Progenitor cell of endocrine pancreas (in vitro differentiated cells): ENCODE results near the gene GADD45A. TPM values are rescaled to one million over a fixed set of nuclear protein-coding genes. Genes with fewer than 3 reads are reported as not detected.

Experiments
- DNase-seq: peaks from one replicate; pipeline ENCODE4 v3.0.0; 2021; ENCODE audit warnings: low spot score; ENCODE audit not compliant: unreplicated experiment
- H3K27ac Mint-ChIP-seq: 2 replicates; pipeline ENCODE4 v1.8.0; 2021; ENCODE audit warnings: mild to moderate bottlenecking, moderate library complexity, mixed read lengths
- H3K27me3 Mint-ChIP-seq: 2 replicates; pipeline ENCODE4 v1.8.0; 2021; ENCODE audit warnings: mixed read lengths
- H3K36me3 Mint-ChIP-seq: 2 replicates; pipeline ENCODE4 v1.8.0; 2022; ENCODE audit warnings: mixed read lengths; ENCODE audit not compliant: insufficient read depth
- H3K4me1 Mint-ChIP-seq: 2 replicates; pipeline ENCODE4 v1.8.0; 2021; ENCODE audit warnings: low read depth, mixed read lengths
- H3K4me3 Mint-ChIP-seq: 2 replicates; pipeline ENCODE4 v1.8.0; 2021; ENCODE audit warnings: low read depth, mild to moderate bottlenecking, moderate library complexity, mixed read lengths
- H3K9me3 Mint-ChIP-seq: 2 replicates; pipeline ENCODE4 v1.8.0; 2021; ENCODE audit warnings: low read depth, mixed read lengths
- total RNA-seq: library from RNA; stranded (reverse); gene quantifications from 2 replicates; pipeline ENCODE4 v1.2.1, GENCODE V29; 2021
- TF ChIP-seq, protein P1 (sequence below): fragments of 200-600 bp; sonication (generic); IDR thresholded peaks from one replicate; pipeline ENCODE4 v1.5.0; 2021; ENCODE audit warnings: antibody characterized with exemption, mild to moderate bottlenecking; ENCODE audit not compliant: unreplicated experiment

The GADD45A gene
- total RNA-seq, 1 donor from 2014 or later = 47.7 TPM

- TF ChIP-seq, protein P1, sequence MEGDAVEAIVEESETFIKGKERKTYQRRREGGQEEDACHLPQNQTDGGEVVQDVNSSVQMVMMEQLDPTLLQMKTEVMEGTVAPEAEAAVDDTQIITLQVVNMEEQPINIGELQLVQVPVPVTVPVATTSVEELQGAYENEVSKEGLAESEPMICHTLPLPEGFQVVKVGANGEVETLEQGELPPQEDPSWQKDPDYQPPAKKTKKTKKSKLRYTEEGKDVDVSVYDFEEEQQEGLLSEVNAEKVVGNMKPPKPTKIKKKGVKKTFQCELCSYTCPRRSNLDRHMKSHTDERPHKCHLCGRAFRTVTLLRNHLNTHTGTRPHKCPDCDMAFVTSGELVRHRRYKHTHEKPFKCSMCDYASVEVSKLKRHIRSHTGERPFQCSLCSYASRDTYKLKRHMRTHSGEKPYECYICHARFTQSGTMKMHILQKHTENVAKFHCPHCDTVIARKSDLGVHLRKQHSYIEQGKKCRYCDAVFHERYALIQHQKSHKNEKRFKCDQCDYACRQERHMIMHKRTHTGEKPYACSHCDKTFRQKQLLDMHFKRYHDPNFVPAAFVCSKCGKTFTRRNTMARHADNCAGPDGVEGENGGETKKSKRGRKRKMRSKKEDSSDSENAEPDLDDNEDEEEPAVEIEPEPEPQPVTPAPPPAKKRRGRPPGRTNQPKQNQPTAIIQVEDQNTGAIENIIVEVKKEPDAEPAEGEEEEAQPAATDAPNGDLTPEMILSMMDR = no peak
- H3K9me3 Mint-ChIP-seq = no peaks in the 10 kb centered on the region
- no peaks in the 10 kb centered on the region for H3K27me3 Mint-ChIP-seq
- no peak overlapping the region for H3K27ac Mint-ChIP-seq
- no peaks in the 10 kb centered on the region for H3K36me3 Mint-ChIP-seq
- DNase-seq = no peak
- H3K4me3 Mint-ChIP-seq = no peak overlapping the region
- H3K4me1 Mint-ChIP-seq = peaks cover 27% of the 10 kb centered on the region
Observed at GRCh38 chr1:67680486-67680885, 4.5 kb upstream of the GADD45A start.

- no peak overlapping the region for H3K4me3 Mint-ChIP-seq
- no peaks in the 10 kb centered on the region for H3K27me3 Mint-ChIP-seq
- H3K9me3 Mint-ChIP-seq = no peaks in the 10 kb centered on the region
- no peak overlapping the region for H3K27ac Mint-ChIP-seq
- TF ChIP-seq, protein P1 = no peak
- H3K4me1 Mint-ChIP-seq = peaks cover 31% of the 10 kb centered on the region
- no peak for DNase-seq
- H3K36me3 Mint-ChIP-seq = peaks cover 7% of the 10 kb centered on the region
Observed at GRCh38 chr1:67682659-67683197, 2.3 kb upstream of the GADD45A start.

DNA sequence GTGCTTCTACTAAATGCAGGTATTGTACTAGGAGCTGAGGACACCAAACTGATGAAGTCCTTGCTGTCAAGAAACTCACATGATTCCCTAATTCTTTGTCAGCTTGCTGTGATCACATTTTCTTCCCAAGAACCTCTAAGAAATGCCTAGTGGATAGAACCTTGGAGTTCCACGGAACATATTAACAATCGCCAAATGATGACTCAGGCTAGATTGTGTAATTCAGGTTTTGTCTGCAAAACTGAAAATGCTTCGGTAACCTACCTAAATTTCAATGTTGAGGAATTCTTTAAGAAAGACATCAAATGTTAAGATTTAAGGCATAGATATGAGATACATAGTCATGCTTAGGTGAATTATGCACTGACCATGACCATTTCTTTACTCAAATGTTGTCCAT is 1.7 kb upstream of the GADD45A start:
- Mint-ChIP-seq H3K9me3 (no peaks in the 10 kb centered on the region), H3K4me3 (peak overlapping the region; percentile 4), H3K27ac (no peak overlapping the region), H3K4me1 (peaks cover 29% of the 10 kb centered on the region), H3K27me3 (no peaks in the 10 kb centered on the region), H3K36me3 (peaks cover 9% of the 10 kb centered on the region)
- TF ChIP-seq, protein P1 = no peak
- no peak for DNase-seq

DNA sequence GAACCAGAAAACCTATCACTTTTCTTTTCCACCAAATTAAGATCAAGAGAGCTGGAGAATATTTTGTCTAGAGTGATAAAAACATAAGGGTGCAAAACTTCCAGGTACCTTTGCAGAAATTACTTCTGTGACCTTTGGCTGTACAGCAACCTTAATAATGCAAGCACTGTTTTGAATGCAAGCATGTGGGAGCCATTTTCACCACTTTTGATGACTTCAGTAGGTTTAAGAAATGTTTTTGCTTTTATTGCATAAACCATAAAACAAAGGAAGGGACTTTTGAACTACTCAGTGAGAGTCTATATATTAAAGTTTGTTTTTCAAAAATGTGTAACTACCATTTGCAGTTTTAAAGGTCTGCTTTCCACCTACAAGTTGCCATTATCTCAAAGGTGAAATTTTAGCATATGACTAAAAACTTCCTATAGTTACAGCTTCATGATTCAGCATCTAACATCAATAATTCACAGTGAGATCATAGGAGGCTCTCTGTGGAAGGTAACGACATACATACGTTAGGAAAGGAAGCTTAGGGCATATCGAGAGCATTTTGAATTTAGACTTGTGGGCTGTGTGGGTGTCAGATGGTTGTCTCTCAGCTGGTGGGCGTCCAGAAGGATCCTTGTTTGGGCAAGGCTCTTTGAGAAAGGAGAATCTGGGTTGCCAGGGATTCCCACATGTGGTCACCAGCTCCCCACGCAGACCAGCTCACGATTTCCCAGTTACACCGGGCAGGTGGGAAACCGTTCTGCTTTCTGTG is 1.1 kb upstream of the GADD45A start:
- Mint-ChIP-seq H3K27me3 (no peaks in the 10 kb centered on the region), H3K4me1 (peaks cover 30% of the 10 kb centered on the region), H3K9me3 (no peaks in the 10 kb centered on the region), H3K36me3 (peaks cover 12% of the 10 kb centered on the region), H3K4me3 (peak overlapping the region; percentile 91), H3K27ac (no peak overlapping the region)
- TF ChIP-seq, protein P1 = no peak
- no peak for DNase-seq

DNA sequence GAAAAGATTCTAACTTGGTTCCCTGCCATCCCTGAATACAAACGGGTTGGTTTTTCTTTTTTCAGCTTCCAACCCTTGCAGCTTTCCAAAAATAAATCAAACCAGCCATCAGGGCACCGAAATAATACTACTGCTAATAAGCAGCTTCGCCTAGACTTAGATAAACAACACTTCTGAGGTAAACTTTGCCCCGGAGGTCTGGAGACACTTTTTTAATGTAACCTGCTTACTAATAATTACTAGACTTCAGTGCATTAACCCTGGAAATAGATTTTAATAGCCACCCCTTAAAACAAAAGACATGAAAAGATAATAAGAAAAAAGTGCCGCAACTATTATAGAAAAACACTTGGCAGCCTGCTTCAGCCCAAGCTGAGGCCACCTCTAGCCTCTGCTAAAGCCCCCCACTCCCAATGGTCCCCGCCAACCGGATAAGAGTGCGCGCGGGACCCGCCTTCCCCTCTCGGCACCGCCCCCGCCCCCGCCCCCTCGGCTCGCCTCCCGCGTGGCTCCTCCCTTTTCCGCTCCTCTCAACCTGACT is 405 bp upstream of the GADD45A start:
- peaks cover 13% of the 10 kb centered on the region for H3K36me3 Mint-ChIP-seq
- no peaks in the 10 kb centered on the region for H3K9me3 Mint-ChIP-seq
- no peak for DNase-seq
- TF ChIP-seq, protein P1 = no peak
- peak overlapping the region; percentile 75 for H3K27ac Mint-ChIP-seq
- no peaks in the 10 kb centered on the region for H3K27me3 Mint-ChIP-seq
- peaks cover 36% of the 10 kb centered on the region for H3K4me1 Mint-ChIP-seq
- H3K4me3 Mint-ChIP-seq = peak overlapping the region; percentile 91
